Pancreas (tissue), 10 donors: ENCODE data around the gene DECR2. TPM values are rescaled to one million over a fixed set of nuclear protein-coding genes. Genes with fewer than 3 reads are reported as not detected.

Experiments used
- ATAC-seq, 4 donors: fragments of 200-7000 bp; cut with Tn5 transposase; one replicate each; pipeline versions ENCODE4 v1.8.0 to v1.9.1; 2020; ENCODE audit warnings: mild to moderate bottlenecking in 4 of 4, moderate library complexity in 4 of 4
- DNase-seq, 6 donors: peaks; one replicate each; pipeline ENCODE4 v3.0.0-alpha.2; 2020
- FAIRE-seq: peaks from 2 replicates; lab custom pipeline; 2012; peaks lifted over from hg19 to GRCh38; lab: Jason Lieb, UNC
- H3K27ac ChIP-seq, 4 donors: fragments of 200-600 bp; sonication (generic); 1 replicate in 3 of 4; 2 replicates in 1 of 4; pipeline versions ENCODE4 v1.5.0 to v1.8.0; 2020
- H3K27me3 ChIP-seq, 4 donors: fragments of 200-600 bp; one replicate each; pipeline ENCODE4 v1.8.0; 2021
- H3K36me3 ChIP-seq, 3 donors: fragments of 200-600 bp; sonication (generic) in 1 of 3; one replicate each; pipeline versions ENCODE4 v1.5.0 to v1.8.0; 2020 to 2021
- H3K4me1 ChIP-seq, 3 donors: fragments of 200-600 bp; one replicate each; pipeline ENCODE4 v1.8.0; 2021
- H3K4me3 ChIP-seq, 4 donors: fragments of 200-600 bp; sonication (generic) in 2 of 4; one replicate each; pipeline versions ENCODE4 v1.5.0 to v1.8.0; 2020 to 2021
- H3K9me3 ChIP-seq, 4 donors: fragments of 200-600 bp; one replicate each; pipeline ENCODE4 v1.8.0; 2021
- CTCF ChIP-seq, 4 donors: fragments of 200-600 bp; sonication (generic) in 3 of 4; IDR thresholded peaks; one replicate each; pipeline versions ENCODE4 v1.5.0 to v1.8.0; 2021; ENCODE audit warnings: antibody characterized with exemption in 4 of 4
- WGBS, 2 donors: extraction: QIAGEN DNeasy Blood & Tissue Kit; methylation state at CpG; one replicate each; pipeline ENCODE4 v1.1.7; 2013; 5-methylcytosine and 5-hydroxymethylcytosine counted together
- intact Hi-C, 3 donors: fragments of 100-400 bp; cut with DNase I; formaldehyde crosslinking; loops; one replicate each; pipeline versions ENCODE4 v1.11.1 to v1.14.2; 2022
- polyA plus RNA-seq, 2 donors: library from polyadenylated mRNA; stranded (reverse); fragments of 200-250 nt; gene quantifications; one replicate each; pipeline ENCODE4 v1.2.3, GENCODE V29; 2013
- total RNA-seq, 6 donors: library from RNA; stranded (reverse); fragmentation: NEBNext Ultra II Directional in 4 of 6; extraction: Animal tissue kit (Norgen Biotek cat#: 25700) in 4 of 6; gene quantifications; one replicate each; pipeline versions ENCODE4 v1.2.1 to v1.2.4, GENCODE V29; 2021 to 2023
- donor health status: healthy with polysubstance abuse.
- donor health status: DM: no; HTN: no; CAD: no; lungs with moderate emphysema.
- donor health status: DM: no; HTN: no; CAD: no.
- donor health status: control.
- donor health status: control.
- donor health status: Bipolar disorder and iron deficiency.
- donor health status: DM: yes; HTN: yes; CAD: no.
- donor health status: DM: no; HTN: no; CAD: no.
- donor health status: DM: no; HTN: no; CAD: no.
- donor health status: DM: yes; HTN: yes; CAD: no.

The DECR2 gene
- total and polyA plus RNA-seq, 8 donors: 9.2 to 68.0 (median 18.5) TPM

GRCh38 chr16:426906-427249 lies 25.2 kb downstream of the DECR2 start:
- FAIRE-seq (no peak), DNase-seq (no peak)
- 5 to 6% methylated on average over 8 to 13 of the region's 13 CpGs for WGBS, 2 donors

DNA sequence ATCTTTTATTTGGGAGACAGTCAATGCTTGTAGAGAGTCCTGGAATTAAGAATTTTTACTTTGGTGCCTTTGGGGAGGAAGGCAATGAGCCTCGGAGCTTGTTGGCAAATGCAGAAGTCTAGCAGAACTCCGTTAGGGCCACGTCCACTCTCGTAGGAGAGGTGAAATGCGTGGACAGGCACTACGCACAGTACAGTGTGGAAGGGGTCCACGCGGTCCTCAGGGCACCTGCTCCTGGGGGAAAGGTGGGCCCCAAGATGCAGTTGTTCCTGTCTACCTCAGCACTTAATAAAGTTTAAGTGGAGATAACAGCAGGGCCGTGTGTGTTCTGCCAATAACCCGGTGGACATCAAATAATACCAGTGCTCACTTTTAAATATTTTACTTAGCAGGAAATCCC lies 25.6 kb downstream of the DECR2 start:
- 19 to 21% methylated on average over 10 of the region's 10 CpGs for WGBS, 2 donors
- intact Hi-C loops: no loop called here
- H3K4me1 ChIP-seq: peaks cover 6 to 16% (median 14%) of the 10 kb centered on the region in 3 donors
- TF ChIP-seq CTCF (IDR thresholded peaks at IDR 0.05): no peak
- FAIRE-seq: no peak
- H3K36me3 ChIP-seq: no peaks in the 10 kb centered on the region
- no peaks in the 10 kb centered on the region for H3K9me3 ChIP-seq
- peak in 1 of 4 donors; percentile 1 for ATAC-seq
- no peaks in the 10 kb centered on the region for H3K27me3 ChIP-seq
- H3K4me3 ChIP-seq: peak overlapping the region; percentile 35 to 81 (median 62)
- peak in 1 of 6 donors; percentile 42 for DNase-seq
- peak overlapping the region in 3 of 4 donors; percentile 76 to 87 (median 80) for H3K27ac ChIP-seq

More at GRCh38 chr16:426906-427249, 25.2 kb downstream of the DECR2 start:
- peak overlapping the region; percentile 76 to 93 (median 84) for H3K27ac ChIP-seq
- H3K36me3 ChIP-seq: no peaks in the 10 kb centered on the region
- no peaks in the 10 kb centered on the region for H3K9me3 ChIP-seq
- no peak for TF ChIP-seq CTCF (IDR thresholded peaks at IDR 0.05)
- ATAC-seq: peak in 3 of 4 donors; percentile 2 to 16 (median 6)
- intact Hi-C loops: no loop called here
- H3K4me3 ChIP-seq: peak overlapping the region; percentile 35 to 81 (median 62)
- H3K27me3 ChIP-seq: no peaks in the 10 kb centered on the region
- H3K4me1 ChIP-seq: peaks cover 6 to 16% (median 14%) of the 10 kb centered on the region in 3 donors

- FAIRE-seq (no peak), ATAC-seq (no peak), DNase-seq (peak in 1 of 6 donors; percentile 14)
- Histone ChIP-seq H3K27ac (no peak overlapping the region), H3K4me1 (peaks cover 0 to 12% (median 10%) of the 10 kb centered on the region in 3 donors), H3K9me3 (no peaks in the 10 kb centered on the region), H3K27me3 (no peaks in the 10 kb centered on the region), H3K4me3 (no peak overlapping the region), H3K36me3 (no peaks in the 10 kb centered on the region)
- no peak for TF ChIP-seq CTCF (IDR thresholded peaks at IDR 0.05)
- intact Hi-C loops: no loop called here
- 51 to 61% methylated on average over 7 of the region's 7 CpGs for WGBS, 2 donors
Measured at GRCh38 chr16:430904-431303, 29.2 kb downstream of the DECR2 start.

GRCh38 chr16:440627-441026 lies 38.9 kb downstream of the DECR2 start:
- FAIRE-seq (no peak), ATAC-seq (peak in 1 of 4 donors; percentile 13), DNase-seq (peak in 1 of 6 donors; percentile 16)
- Histone ChIP-seq H3K9me3 (no peaks in the 10 kb centered on the region), H3K36me3 (no peaks in the 10 kb centered on the region), H3K27me3 (no peaks in the 10 kb centered on the region), H3K4me3 (no peak overlapping the region), H3K27ac (no peak overlapping the region), H3K4me1 (no peaks in the 10 kb centered on the region)
- WGBS, 2 donors: 82 to 87% methylated on average over 6 of the region's 6 CpGs
- intact Hi-C loops: no loop called here
- TF ChIP-seq CTCF (IDR thresholded peaks at IDR 0.05): no peak

GRCh38 chr16:441447-441846 lies 39.8 kb downstream of the DECR2 start:
- Histone ChIP-seq H3K27me3 (no peaks in the 10 kb centered on the region), H3K27ac (no peak overlapping the region), H3K36me3 (no peaks in the 10 kb centered on the region), H3K9me3 (no peaks in the 10 kb centered on the region), H3K4me1 (no peaks in the 10 kb centered on the region), H3K4me3 (no peak overlapping the region)
- FAIRE-seq: no peak
- no peak for ATAC-seq
- WGBS, 2 donors: 85 to 94% methylated on average over 6 of the region's 6 CpGs
- intact Hi-C loops: no loop called here
- no peak for TF ChIP-seq CTCF (IDR thresholded peaks at IDR 0.05)
- DNase-seq: peak in 1 of 6 donors; percentile 8
